PC-9 (cell line): ENCODE measurements around the gene KLHDC8B.

ENCODE experiments used
- EZH2 ChIP-seq: fragments of 200-600 bp; sonication (generic); IDR thresholded peaks from 2 replicates; pipeline ENCODE4 v1.8.0; 2017; ENCODE audit warnings: antibody characterized with exemption, low read depth
- TF ChIP-seq, protein P1 (sequence below): fragments of 200-600 bp; sonication (generic); conservative IDR thresholded peaks from 2 replicates; pipeline ENCODE4 v1.6.1; 2017; ENCODE audit warnings: mixed run types, antibody characterized with exemption, mild to moderate bottlenecking, moderate library complexity

GRCh38 chr3:49171775-49172500 is 540 bp downstream of the KLHDC8B start:
- TF ChIP-seq, protein P1, sequence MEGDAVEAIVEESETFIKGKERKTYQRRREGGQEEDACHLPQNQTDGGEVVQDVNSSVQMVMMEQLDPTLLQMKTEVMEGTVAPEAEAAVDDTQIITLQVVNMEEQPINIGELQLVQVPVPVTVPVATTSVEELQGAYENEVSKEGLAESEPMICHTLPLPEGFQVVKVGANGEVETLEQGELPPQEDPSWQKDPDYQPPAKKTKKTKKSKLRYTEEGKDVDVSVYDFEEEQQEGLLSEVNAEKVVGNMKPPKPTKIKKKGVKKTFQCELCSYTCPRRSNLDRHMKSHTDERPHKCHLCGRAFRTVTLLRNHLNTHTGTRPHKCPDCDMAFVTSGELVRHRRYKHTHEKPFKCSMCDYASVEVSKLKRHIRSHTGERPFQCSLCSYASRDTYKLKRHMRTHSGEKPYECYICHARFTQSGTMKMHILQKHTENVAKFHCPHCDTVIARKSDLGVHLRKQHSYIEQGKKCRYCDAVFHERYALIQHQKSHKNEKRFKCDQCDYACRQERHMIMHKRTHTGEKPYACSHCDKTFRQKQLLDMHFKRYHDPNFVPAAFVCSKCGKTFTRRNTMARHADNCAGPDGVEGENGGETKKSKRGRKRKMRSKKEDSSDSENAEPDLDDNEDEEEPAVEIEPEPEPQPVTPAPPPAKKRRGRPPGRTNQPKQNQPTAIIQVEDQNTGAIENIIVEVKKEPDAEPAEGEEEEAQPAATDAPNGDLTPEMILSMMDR = no peak
- TF ChIP-seq EZH2 = no peak
